NCI-H1930 (cell line): ENCODE measurements around the gene IST1.
"Not testable (repeated sequence)": the region's sequence is repeated elsewhere in the genome, so short reads cannot be mapped to it uniquely, and the experiment has no call there.

Experiments
- DNase-seq, 2 experiments: peaks; one replicate each; lab custom pipeline; 2025; lab: John Stamatoyannopoulos, UW

The IST1 gene

DNA sequence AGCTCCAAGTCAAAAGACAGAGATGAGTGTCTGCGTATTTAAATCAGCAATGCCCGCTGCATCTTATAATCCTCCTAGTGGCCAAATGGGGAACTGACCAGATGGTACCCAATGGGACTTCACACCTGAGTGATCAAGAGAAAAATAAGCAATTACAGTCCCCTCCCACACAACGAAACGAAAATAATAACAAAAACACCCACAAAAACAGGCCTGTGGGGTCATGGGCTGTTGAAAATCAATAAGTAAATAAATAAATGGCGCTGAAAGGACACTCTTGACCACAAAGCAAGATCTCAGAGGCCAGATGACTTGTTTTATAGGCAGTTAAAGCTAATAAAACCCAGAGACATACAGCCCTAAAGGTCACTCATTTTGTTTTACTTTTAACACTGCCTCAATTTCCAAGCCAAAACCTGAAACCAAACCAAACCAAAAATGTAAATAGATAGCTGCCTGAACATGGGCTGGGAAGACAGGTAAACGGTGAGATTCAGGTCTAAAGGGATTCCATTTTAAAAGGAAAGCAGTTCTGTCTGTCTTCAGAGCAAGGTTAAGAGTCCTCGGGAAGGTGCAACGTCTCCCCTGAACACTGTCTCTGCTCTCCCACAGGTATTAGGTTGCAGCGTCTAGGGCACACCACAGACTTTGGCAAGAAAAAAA, 12.7 kb upstream of the IST1 start:
- peak; percentile 19 to 52 for DNase-seq

DNA sequence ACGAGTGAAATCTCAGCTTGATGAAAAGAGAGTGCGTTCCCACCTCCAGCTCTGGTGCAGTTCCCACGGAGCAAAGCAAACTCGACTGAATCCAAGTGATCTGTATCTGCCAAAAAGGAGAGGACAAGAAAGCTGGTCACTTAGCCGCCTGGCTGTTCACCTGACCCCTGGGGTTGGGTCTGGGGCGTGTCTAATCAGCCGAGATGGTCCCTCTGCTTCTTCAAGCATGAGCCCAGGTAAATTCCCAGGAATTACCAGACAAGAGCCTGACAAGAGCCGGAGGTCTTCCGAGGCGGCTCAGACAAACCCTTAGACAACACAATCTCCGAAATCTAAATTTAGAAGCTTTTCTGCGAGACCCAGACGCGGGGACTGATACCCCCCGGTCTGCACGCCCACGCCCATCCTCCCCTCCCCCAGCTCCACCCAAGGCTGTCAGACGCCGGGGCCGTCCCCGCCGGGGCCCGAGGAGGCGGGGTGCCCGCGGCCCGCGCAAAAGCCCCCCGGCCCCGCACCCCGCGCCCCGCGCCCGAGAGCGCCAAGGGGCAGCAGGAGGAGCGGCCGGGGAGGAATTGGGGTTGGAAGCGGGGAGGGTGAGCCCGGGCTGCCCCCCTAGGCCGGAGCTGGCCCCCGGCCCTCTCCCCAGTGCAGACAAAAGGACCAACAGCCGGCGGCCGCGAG, 12.0 kb upstream of the IST1 start:
- DNase-seq: peak in 1 of 2 experiments; percentile 29

DNA sequence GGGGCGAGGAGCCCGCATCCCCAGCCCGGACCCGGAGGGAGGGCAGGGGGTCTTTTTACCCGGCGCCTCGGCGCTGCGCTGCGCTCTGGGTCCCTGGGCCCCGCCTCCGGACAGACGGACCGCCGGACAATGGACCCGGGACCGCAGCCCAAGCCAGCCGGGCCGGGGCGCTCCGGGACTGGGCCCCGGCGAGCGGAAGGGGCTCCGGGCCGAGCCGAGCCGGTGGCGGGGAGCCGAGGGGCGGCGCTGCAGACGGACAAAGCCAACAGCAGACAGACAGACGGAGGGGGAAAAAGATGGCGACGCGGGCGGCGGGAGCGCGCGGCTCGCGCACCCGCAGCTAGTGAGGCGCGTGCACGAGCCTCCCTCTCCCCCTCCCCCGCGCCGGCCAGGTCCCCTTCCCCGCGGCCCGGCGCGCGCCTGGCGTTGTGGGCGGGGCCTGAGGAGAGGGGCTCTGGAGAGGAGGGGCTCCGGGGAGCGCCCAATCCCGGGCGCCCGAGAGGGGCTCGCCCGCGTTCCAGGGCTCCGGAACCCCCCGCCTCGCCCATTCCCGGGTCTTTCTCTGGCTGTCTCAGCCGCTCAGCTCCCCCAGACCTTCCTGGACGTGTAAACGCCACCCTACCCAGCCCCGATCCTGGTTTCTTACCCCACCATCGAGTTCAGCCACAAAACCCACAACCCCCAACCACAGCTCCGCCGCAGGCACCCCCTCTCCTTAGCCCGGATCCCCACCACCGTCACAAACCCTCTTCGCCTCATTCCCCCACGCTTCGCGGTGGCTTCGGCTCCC, 11.3 kb upstream of the IST1 start, which contains the start of gene ZNF821:
TSS of gene ZNF821 (minus strand) at position 334 of the 790 bp plus-strand sequence. CDS start 4,236 bp downstream, outside the sequence.
- DNase-seq: peak; percentile 40 to 69

DNA sequence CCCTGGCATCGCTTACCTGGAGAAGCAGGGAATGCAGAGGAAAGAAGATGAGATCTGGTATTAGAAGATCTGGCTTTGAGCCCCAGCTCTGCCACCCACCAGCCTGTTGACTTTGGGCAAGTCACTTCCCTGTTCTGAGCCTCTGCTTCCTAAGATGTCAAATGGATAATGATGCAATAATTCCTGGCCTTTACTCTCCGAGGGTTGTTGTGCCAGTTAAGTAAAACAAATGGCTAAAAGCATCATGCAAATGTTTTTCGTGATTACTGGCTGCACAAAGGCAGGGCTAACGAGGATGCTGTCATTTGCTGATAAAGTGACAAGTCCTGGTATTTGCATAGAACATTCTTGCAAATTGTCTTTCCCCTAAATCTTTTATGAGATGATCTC, 10.1 kb upstream of the IST1 start:
- no peak for DNase-seq

DNA sequence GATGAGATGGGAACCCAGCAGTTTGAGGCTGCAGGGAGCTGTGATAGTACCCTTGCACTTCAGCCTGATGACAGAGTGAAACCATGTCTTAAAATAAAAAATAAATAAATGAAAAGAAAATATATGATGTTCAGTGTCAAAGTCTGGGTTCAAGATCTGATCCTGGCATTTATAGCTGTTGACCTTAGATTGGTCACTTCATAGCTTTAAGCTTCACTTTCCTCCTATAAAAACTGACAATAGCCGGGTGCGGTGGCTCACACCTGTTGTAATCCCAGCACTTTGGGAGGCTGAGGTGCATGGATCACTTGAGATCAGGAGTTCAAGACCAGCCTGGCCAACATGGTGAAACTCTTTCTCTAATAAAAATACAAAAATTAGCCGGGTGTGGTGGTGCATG, 6.2 kb upstream of the IST1 start:
- no peak for DNase-seq

DNA sequence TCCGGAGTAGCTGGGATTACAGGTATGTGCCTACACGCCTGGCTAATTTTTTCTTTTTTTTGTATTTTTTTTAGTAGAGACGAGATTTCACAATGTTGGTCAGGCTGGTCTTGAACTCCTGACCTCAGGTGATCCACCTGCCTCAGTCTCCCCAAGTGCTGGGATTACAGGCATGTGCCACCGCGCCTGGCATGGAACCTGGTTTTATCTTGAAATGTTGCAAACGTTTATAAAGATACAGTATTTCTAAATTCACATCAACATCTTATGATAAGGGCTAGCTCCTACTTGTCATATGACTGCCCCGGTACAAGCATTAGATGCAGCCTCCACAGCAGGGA, 1.5 kb upstream of the IST1 start:
- DNase-seq: no peak

DNA sequence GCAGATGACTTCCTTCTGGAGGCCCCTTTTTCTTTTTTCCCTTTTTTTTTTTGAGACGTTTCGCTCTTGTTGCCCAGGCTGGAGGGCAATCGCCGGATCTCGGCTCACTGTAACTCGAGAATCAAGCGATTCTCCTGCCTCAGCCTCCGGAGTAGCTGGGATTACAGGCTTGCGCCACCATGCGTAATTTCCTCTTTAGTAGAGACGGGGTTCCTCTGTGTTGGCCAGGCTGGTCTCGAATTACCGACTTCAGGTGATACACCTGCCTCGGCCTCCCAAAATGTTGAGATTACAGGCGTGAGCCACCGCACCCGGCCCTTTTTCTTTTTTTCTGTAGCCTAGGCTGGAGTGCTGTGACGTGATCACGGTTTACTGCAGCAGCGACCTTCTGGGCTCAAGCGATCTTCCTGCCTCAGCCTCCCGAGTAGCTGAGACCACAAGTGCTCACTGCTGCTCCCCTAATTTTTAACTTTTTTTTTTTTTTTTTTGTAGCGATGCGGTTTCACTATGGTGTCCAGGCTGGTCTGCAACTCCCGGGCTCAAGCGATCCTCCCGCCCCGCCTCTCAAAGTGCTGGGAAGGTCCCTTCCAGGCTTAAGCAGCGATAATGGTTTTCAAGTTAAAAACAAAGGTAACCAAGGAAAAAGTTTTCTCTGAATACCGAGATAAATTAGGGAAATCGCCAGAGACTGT, 956 bp upstream of the IST1 start:
- peak; percentile 30 to 35 for DNase-seq

DNA sequence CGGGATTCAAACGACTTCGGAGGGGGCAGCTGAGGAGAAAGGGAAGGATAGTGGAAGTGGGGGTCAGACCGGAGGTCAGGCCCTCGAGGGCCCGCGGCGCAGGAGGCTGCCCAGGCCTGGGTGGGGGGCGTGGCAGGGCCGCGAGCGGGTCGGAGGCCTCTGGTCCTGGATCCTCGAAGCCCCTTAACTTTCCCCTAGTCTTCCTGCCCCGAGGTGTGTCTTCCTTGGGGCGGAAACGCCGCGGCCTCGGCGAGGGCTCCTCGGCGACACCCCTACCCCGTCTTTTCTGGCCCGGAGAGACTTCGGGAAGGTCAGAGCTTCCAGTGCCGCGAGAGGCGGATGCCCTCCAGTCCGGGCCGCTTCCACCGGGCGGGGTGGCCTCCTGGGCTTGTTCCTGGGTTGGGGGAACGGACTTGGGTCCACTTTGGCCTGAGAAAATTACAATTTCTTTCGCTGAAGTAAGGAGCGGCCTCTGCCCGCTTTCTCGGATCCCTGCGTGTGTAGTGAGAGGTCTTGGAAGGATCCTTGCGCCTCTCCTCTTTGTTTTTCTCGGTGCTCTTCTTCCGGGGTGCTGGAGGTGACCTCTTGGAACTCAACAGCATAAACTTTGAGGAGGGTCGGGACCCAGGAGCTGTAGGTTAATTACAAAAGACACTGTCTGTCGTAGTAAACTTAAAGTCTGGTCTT, 491 bp downstream of the IST1 start:
- DNase-seq: no peak

DNA sequence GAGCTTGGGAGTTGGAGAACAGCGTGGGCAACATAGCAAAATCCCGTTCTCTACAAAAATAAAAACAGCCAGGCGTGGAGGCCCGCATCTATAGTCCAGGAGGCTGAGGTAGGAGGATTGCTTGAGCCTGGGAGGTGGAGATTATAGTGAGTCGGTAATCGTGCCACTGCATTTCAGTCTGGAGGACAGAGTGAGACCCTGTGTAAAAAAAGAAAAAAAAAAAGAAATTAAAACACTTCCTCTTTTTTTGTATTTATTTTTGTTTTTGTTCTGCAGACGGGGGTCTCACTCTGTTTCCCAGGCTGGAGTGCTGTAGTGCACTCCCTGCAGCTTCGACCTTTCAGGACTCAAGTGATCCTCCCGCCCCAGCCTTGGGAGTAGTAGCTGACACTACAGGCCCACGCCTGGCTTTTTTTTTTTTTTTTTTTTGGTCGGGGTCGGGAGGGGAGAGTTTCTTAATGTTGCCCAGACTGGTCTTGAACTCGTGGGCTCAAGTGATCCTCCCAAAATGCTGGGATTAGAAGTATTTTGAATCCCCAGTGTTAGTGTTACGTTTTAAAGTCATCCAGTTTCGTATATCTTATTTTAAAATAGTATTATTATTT, 1.5 kb downstream of the IST1 start:
- DNase-seq: no peak

DNA sequence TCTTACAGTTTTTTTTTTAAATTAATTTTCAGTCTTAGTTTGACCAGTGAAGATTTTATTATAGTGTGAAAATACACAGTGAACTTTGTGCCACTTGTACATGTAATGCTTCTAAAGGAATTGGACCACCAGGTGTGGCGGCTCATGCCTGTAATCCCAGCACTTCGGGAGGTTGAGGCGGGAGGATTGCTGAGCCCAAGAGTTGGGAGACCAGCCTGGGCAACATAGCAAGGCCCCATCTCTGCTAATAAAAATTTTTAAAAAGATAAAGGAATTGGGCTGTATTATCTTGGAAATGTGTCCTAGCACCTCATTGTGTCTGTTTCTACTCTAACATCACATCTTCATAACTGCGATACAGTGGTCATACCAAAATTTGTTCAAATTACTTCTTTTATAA, 3.8 kb downstream of the IST1 start:
- no peak for DNase-seq

DNA sequence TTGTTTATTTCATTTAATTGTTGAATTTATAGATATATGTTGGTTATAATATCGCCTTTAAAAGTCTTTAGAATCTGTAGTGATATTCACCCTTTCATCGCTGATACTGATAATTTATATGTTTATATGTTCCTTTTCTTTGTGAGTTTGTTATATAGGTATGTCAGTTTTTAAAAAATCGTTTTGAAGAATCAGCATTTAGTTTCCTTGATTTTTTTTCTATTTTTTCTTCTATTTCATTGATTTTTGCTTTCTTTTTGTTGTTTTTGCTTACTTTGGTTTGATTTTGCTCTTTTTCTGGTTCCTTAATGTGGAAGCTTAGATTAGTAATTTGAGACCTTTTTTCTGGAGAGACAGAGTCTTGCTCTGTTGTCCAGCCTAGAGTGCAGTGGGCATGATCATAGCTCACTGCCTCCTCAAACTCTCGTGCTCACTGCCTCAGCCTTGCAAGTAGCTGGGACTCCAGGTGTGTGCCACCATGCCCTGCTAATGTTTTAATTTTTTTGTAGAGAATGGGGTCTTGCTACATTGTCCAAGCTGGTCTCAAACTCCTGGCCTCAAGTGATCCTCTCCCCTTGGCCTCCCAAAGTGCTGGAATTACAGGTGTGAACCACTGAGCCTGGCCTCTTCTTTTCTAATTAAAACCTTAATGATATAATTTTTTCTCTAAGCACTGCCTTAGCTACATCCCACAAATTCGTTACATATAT, 7.5 kb downstream of the IST1 start:
- no peak for DNase-seq

DNA sequence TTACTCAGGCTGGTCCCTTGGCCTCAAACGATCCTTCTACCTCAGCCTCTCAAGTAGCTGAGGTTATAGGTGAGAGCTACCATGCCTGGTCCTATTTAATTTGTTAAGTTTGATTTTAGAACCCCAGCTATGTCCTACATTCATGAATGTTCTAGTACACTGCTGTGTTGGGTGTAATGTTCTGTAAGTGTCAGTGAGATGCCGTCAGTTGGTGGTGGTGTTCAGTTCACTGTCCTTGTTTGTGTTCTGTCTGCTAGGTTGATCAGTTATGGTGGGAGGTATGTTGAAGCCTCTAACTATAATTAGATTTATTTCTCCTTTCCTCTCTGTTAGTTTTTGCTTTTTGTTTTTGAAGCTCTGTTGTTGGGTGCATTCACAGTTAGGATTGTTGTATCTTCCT, 8.3 kb downstream of the IST1 start:
- DNase-seq: no peak

DNA sequence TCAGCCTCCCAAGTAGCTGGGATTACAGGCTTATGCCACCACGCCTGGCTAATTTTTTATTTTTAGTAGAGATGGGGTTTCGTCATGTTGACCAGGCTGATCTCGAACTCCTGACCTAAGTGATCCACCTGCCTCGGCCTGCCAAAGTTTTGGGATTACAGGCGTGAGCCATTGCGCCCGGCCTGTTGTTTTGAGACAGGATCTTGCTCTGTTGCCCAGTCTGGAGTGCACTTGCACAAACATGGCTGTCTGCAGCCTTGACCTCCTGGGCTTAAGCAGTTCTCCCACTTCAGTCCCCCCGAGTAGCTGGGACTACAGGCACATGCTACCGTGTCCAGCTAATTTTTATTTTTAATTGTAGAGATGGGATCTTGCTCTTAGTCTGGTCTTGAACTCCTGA, 8.9 kb downstream of the IST1 start:
- no peak for DNase-seq

DNA sequence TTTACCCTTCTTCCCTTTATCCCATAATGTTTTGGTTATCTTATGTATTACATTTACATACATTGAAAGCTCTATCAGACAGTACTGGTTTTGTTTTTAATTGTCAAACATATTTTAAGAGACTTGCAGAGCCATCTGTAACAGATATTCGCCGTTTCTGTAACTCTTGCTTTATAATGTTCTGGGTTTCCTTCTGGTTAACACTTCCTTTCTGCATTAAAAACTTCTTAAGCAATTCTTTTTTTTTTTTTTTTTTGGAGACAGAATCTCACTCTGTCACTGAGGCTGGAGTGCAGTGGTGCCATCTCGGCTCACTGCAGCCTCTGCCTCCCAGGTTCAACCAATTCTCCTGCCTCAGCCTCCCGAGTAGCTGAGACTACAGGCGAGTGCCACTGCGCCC, 10.4 kb downstream of the IST1 start:
- DNase-seq: not testable (repeated sequence)

DNA sequence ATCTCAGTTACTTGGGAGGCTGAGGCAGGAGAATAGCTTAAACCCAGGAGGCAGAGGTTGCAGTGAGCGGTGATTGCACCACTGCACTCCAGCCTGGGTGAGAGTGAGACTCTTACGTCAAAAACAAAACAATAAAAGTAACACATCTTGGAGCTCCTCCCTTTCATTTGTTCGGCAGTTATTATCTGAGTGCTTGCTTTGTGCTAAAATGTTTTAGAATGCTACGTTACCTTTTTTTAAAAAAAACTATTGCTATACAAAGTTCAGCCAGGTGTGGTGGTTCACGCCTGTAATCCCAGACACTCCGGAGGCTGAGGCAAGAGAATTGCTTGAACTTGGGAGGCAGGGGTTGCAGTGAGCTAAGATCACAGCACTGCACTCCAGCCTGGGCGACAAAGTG, 15.8 kb downstream of the IST1 start:
- DNase-seq: no peak

DNA sequence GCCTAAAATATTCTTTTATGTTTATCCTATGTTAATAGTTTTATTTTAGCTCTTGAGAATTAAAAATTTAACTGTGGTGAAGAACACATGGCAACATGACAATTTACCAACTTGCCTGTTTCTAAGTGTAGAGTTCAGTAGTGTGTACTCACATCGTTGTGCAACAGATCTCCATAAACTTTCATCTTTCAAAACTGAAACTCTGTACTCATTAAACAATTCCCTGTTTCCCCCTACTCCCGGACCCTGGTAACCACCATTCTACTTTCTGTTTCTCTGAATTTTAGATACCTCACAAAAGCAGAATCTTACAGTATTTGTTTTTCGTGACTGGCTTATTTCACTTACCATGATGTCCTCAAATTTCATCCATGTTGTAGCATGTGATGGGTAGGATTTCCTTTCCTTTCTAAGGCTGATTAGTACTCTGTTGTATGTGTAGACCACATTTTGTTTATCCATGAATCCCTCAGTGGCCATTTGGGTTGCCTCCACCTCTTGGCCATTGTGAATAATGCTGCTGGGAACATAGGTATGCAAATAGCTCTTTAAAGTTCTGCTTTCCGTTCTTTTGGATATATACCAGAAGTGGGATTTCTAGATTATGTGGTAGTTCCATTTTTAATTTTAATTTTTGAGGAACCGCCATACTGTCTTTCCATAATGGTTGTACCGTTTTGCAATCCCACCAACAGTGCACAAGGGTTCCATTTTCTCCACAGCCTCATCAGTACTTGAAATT, 17.4 kb downstream of the IST1 start:
- no peak for DNase-seq

DNA sequence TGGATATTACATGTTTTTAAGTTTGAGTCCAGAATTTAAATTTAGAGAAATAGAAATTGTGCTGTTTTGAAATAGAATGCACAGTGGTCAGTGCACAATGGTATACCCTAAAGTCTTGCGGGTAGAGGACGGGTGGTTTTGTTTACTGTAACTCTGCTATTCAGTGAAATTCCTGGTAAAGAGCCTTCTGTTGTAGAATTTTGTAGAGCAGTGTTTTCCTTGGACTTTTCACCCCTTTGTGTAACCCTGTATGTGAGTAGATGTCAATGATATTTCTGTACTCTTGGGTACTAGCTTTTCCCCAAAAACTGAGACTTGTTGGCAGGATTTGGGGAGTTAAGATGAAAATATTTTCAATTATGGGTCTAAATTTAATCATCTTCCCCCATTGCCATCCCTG, 19.5 kb downstream of the IST1 start:
- no peak for DNase-seq

DNA sequence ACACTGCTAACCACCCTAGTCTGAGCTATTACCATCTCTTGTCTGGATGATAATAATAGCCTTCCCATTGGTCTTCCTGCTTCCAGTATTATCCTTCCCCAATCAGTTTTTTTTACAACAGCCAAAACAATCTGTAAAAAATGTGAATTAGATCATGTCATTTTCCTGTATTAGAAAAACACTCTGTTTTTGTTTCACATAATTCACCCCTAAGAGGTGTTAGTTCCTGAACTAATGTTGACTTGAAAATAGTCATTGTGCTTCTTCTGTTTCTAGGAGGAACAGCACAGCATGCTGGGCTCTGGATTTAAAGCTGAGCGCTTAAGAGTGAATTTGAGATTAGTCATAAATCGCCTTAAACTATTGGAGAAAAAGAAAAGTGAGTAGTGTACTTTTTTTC, 20.0 kb downstream of the IST1 start:
- DNase-seq: no peak

DNA sequence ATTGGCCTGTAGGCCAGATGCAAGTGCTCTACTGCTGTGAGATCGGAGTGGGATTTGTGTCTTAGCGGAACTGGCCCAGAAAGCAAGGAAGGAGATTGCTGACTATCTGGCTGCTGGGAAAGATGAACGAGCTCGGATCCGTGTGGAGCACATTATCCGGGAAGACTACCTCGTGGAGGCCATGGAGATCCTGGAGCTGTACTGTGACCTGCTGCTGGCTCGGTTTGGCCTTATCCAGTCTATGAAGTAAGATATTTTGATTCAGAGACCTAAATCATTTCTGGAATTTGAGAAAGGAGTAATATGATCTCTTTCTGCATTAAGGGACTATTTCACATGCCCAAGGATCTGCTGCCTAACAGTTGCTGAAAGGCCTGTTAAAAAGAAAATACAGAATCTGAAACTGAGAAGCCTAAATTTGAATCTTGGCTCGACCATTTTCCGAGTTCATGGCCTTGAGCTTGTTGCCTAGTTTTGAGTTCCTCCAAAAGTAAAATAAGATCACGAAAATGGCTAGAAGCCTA, 21.1 kb downstream of the IST1 start:
- no peak for DNase-seq

DNA sequence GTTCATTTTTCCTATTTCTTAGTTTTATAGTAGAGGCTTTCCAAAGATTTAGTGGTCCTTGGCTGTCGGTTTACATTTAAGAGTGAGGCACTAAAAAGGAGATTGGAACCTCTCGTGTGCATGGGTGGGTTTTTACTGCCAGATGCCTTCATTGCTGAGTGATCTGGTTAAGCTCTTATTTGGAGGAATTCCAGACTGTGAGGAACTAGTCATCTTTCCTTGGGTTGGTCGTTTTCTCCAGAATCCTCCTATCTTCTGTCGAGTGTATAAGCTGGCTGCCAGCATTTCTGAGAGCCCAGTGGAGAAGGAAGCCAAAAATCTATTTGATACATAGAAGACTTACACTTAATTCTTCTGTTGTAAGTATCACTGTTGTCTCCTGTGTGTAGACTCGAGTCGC, 22.6 kb downstream of the IST1 start:
- DNase-seq: no peak
